HG02970 (cell line): ENCODE measurements around the gene CFAP157.

Source experiments
- ATAC-seq: cut with Tn5 transposase; IDR thresholded peaks from one replicate; pipeline ENCODE4 v1.9.1; 2021; ENCODE audit warnings: mild to moderate bottlenecking, moderate library complexity, moderate number of reproducible peaks; ENCODE audit not compliant: unreplicated experiment, low FRiP score

The CFAP157 gene

DNA sequence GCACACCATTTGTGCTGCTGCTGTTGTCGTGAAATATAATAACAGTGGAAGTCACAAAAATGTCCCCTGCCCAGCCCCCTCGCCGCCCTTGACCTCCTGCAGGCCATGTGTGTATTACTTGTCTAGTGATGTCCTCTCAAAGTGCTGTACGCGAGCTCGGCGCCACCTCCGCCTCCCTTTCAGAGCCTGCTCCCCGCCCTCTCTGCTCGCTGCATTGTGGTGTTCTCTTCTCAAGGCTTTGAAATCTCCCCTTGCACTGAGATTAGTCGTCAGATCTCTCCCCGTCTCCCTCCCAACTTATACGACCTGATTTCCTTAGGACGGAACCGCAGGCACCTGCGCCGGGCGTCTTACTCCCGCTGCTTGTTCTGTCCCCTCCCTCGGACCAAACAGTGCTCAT is 14.7 kb upstream of the CFAP157 start:
- no peak for ATAC-seq

DNA sequence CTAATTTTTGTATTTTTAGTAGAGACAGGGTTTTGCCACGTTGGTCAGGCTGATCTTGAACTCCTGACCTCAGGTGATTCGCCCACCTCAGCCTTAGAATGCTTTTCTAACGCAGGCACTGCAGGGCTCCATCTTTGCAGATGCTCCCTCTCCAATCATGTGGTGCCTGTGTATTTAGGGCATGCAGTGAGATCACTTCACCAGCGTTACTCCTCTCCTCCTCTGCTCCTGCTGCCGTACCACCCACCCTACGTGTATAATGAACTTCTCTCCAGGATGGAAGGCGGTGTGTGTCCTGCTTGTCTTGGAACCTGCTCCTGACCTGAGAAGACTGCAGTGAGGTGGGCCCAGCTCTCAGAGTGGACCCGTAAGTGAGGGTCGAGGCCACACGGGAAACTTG is 13.6 kb upstream of the CFAP157 start:
- ATAC-seq = no peak

DNA sequence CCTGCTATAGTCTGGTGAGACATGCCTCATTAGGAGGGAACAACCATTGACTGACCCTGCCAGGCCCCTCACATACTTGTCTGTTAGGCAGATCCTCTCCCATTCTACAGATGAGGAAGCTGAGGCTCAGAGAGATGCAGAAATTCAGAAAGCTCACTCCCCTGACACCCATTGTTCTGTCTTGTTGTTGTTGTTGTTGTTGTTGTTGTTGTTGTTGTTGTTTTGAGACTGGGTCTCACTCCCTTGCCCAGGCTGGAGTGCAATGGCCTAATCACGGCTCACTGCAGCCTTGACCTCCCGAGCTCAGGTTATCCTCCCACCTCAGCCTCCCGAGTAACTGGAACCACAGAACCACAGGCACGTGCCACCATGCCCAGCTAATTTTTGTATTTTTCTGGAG is 13.1 kb upstream of the CFAP157 start:
- no peak for ATAC-seq

DNA sequence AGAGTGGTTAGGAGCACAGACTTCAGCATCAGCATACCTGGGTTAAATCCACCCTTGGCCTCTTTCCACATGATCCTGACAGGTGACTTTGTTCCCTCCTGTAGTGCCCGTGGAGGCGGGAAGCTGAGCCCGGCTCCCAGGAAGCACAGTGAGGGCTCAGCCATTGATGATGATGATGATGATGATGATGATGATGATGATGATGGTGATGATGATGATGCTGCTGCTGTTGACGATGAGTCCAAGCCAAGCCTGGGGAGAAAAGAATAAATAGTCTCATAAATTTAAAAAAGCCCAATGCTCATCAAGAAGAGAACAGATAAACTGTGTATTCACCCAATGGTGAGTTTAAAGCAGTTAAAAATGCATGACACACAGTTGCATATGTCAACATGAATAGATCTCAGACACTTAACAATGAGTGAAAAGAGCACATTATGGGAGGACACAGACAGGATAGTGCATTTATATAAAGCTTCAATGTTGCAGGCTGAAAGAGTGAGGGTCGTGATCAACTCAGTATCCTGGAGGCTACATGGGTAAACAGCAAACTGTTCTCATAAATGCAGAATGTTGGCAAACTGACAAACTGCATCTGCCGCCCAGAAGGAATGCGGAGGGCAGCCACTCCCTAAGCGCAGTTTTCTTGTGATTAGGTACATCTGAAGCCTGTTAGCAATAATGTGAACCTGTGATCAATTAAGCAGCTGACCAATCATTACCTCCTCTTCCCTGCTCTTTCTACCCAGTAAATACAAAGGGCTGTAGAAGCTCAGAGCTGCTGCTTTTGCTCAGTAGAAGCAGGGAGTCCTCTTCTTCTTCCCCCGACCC is 11.7 kb upstream of the CFAP157 start:
- no peak for ATAC-seq

DNA sequence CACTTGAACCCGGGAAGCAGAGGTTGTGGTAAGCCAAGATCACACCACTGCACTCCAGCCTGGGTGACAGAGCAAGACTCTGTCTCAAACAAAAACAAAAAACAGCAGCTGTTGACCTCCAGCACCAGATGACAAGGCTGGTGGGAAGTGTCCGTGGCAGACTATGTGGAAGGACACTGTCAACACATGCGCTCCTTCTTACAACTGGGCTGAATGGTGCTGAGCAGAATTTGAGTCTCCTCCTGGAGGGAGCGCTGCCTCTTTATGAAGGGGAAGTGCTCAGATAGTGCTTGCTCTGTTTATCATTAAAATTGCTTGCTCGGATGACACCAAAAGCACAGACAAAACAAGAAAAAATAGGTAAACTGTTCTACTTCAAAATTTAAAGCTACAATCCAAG is 9.2 kb upstream of the CFAP157 start:
- ATAC-seq = no peak

DNA sequence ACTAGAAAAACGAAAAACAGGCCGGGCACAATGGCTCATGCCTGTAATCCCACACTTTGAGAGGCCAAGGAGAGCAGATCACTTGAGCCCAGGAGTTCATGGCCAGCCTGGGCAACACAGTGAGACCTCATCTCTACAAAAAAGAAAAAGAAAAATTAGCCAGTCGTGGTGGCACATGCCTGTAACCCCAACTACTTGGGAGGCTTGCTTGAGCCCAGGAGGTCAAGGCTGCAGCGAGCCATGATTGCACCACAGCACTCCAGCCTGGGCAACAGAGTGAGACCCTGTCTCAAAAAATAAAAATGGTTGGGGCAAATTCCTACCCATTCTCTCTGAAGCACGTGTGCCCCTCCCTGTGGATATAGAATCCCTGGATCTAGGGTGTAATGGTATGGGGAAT is 8.4 kb upstream of the CFAP157 start:
- ATAC-seq = no peak

DNA sequence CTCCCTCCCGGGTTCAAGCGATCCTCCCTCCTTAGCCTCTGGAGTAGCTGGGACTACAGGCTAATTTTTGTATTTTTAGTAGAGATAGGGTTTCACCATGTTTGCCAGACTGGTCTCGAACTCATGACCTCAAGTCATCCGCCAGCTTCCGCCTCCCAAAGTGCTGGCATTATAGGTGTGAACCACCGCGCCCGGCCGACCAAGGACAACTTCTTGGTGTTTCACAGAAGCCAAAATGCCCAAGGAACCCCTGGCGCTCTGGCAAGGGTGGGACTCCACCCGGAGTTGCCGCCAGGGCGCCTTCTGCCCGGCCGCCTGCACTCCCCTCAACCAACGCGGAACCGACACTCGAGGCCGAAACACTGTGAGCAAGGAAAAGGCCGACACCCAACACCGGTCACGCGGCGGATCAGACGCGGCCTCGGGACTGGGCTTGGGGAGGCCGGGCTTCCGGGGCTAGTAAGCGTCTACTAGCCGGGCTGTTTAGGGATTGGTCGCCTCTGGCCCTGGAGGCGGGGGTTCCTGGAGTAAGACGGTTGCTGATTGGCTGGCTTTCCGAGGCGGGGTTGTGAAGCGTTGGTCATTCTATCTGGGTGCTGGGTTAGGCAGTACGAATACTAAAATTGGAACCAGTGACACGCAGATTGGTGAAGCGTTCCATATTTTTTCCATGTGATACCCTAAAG is 7.7 kb upstream of the CFAP157 start:
- no peak for ATAC-seq

DNA sequence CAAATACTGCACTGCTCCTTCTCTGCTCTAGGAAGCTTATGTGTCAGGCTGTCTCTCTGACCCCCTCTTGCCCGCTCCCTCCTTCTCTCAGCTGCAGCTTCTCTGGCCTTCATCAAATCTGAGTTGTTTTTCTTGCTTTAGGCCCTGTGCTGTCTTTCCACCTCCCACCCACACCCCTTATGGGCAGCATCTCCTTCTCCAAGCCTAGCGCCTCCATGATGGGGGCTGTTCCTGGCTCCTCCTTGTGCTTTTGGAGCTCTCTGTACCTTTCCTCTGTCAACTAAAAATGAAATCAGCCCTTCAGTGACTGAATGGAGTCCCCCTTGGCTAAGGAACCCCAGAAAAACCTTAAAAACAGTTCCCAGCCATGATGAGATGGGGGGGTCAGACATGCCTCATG is 6.6 kb upstream of the CFAP157 start:
- no peak for ATAC-seq

DNA sequence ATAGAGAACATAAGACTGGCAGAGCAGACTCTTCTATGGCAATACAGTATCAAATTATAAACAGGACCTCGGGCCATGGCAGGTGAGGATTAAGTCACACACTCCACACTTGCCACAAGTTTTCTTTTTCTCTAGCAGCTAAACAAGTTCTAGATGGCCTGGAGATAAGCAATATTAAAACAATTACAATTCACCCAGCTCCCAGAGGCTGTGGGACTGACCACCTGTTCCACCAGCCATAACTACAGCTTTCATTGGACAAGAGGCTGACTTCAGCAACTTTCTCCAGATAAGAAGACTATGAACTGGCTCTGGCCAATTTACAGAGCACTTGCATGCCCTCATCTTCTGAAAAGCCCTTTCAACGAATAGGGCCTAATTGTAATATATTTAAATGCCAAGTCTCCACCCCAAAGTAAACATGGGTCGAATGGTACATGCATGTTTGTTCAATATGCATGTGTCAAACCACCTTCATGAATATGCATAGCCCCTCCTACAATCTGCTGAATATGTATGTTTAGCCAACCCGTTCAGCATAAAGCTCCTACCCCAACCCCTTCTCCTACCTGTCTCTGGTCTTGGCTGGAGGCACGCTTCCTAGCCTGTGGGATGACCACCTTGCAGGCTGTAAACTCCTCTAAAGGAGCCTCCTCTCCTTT is 6.1 kb upstream of the CFAP157 start:
- ATAC-seq = no peak

DNA sequence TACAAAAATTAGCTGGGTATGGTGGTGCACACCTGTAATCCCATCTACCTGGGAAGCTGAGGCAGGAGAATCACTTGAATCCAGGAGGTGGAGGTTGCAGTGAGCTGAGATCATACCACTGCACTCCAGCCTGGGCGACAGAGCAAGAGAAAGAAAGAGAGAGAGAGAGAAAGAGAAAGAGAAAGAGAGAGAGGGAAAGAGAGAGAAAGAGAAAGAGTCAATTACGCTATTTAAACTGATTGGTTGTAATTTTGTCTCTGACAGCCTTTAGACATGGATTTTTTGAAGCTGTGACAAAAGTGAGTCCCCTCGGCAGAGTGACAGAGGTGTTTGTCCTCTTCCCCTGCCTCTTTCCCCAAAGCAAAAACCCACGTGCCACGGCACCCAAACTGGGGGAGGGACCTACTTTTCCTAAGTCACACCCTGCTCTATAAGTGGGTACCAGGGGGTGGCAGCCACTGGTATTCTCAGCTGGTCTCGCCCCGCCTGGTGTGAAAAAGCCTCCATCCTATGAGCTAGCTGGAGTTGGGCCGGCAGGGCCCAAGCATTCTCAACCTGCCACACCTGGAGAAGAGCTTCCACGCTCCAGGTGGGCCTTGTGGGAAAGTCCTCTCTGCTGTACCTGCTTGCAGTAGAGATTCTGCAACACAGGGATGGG is 3.4 kb upstream of the CFAP157 start:
- no peak for ATAC-seq

DNA sequence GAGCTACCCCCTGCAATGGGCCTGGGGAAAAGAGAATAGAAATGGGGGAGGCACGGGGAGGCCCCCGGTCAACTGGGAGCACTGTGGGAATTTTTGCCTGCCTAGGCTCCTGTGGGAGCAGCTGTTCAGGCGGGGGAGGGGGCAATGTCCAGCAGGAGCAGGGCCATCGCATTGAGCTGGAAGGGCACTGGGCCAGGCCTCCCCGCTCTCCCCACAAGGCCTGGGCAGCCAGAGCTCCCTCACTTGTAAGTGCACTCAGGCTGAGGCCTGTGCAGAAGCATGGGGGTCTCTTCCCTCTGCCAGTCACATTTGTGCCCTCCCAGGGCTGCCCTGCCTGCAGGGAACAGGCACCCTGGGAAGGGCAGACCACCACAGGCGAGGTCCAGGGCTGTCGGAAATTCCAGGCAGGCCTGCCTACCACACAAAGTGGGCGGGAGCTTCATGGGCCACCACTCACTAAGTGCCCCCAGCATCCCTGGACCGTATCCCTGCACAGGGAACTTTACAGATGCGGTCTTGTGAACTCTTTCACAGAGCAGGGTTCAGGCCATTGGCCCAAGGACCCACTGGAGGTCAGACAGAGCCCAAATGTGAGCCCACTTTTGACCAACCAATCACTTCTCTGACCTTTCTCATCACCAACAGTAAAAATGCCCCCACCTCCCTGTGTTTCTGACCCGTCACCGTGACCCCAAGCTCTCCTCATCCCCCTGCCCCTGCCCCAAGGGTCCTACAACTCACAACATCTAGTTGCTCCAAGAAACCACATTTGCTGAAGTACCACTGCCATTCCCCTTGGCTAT is 1.0 kb upstream of the CFAP157 start:
- ATAC-seq = no peak

DNA sequence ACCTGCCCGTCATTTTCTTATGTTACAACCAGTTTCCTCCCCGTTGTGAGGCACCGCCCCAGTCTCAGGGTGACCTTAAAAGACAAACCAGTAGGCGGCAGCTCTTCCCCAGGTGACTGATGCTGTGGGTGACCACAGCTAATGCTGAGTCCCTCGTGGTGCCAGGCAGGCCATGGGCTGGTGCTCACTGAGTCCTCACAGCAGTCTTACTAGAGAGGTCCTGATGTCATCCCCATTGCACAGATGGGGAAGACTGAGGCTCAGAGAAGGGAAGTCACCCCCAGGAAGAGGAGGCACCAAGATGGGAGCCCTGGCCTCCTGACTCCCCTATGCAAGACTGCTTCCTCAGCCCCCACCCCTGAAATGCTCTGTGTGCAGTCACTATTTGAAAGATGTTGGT is 978 bp downstream of the CFAP157 start:
- no peak for ATAC-seq

DNA sequence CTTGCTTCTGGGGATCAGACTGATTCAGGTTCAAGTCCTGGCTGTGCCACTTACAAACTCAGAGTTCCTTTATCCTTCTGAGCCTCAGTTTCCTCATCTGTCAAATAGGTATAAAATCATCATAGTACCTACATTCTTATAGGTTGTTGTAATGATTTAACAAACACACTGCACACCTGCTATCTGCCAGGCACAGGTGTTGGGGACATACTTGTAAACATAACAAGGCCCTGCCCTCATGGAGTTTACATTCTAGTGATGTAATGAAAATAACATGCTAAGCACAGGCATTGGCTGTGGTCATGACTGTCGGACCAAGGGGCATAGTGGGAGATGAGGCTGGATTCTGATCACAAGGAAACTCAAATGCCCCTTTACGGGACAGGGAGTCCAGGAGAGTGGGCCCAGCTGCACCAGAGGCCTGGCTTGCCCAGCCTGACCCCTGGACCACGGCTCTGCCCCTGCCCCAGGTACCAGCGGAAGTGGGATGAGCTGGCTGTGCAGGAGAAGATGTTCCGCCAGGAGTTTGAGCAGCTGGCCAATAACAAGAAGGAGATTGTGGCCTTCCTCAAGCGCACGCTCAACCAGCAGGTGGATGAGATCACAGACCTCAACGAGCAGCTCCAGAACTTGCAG is 2.3 kb downstream of the CFAP157 start:
- no peak for ATAC-seq

DNA sequence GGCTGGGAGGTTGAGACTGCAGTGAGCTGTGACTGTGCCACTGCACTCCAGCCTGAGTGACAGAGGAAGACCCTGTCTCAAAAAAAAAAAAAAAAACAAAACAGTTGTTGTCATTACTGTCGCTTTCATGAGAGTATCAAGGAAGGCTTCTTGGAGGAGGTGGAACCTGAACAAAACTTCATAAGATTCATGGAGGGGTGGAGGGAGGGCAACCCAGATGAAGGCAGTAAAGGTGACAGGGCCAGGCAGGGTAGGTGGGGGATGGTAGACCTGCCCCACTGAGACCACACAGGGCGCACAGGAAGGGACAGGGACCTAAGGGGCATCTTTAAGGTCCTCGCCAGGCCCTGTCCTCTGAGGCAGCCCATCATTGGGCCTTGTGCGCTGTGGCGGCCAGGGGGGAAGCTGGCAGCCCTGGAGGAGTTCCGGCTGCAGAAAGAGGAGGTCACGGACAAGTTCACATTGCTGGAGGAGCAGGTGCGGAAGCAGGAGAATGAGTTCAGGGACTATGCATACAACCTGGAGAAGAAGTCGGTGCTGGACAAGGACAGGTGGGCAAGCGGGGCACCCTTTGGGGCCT is 3.5 kb downstream of the CFAP157 start:
- no peak for ATAC-seq

DNA sequence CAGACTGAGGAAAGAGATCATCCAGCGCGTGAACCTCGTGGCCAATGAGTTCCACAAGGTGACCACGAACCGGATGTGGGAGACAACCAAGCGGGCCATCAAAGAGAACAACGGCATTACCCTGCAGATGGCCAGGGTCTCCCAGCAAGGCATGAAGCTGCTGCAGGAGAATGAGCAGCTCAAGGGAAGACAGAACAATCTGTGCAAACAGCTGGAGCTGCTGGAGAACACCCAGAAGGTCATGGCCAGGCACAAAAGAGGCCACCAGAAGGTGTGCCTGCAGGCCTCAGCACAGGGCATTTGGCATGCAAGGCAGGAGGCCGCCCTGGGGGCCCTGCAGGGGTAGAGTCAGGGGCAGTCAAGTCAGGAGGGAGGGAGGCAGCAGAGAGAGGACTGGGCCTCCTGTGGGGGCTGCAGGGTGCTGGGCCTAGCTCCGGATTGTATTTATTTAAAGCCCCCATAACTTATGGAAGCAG is 4.5 kb downstream of the CFAP157 start:
- ATAC-seq = no peak

DNA sequence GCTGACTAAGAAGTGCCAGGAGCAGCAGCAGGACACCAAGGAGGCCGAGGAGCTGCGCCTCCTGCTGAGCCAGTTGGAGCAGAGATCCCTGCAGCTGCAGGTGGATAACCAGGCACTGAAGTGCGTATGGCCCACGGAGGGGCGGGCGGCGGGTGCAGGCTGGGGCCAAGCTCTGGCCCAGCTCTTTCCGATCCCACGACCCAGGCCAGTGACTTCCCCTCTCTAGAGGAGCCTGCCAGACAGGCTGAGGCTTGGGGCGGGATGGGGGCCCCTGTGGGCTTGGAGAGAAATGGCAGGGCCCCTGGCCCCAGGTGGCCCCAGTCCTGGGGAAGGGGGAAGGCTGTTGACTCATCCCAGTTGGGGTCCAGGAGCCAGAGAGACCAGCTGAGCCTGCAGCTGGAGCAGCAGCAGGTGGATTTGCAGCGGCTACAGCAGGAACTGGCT is 5.1 kb downstream of the CFAP157 start:
- no peak for ATAC-seq

DNA sequence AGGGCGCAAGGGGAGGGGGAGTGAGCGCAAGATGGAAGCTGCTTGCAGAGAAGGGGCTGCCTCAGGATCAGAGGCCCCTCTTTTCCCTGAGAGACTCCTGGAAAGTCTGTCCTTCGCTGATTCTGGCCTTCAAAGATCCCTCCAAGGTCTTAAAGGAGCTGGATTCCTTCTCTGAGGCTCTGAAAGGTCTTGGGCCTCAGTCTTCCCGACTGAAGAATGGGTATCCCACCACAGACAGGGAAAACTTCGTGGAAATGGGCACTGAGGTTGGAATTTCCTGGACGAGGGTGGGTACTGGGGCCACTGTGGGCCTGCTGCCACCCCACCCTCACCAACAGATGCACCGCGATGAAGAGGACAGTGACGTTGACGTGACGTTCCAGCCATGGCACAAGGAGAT is 5.6 kb downstream of the CFAP157 start:
- ATAC-seq = no peak

DNA sequence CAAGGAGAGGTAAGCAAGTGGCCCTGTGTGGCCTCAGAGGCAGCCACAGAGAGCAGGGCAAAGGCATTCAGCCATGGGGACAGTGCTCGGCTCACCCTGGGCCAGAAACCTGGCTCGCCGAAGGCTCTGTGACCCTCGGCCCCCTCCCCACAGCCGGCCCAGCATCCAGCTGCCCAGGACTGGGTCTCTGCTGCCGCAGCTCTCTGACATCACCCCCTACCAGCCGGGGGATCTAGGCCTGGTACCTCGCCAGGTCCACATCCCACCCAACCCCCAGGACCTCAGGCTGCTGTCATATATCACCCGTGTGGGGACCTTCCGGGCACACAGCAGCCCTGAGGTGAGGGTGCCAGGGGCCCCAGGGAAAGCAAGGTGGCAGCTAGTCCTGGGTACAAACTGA is 6.1 kb downstream of the CFAP157 start:
- ATAC-seq = no peak

DNA sequence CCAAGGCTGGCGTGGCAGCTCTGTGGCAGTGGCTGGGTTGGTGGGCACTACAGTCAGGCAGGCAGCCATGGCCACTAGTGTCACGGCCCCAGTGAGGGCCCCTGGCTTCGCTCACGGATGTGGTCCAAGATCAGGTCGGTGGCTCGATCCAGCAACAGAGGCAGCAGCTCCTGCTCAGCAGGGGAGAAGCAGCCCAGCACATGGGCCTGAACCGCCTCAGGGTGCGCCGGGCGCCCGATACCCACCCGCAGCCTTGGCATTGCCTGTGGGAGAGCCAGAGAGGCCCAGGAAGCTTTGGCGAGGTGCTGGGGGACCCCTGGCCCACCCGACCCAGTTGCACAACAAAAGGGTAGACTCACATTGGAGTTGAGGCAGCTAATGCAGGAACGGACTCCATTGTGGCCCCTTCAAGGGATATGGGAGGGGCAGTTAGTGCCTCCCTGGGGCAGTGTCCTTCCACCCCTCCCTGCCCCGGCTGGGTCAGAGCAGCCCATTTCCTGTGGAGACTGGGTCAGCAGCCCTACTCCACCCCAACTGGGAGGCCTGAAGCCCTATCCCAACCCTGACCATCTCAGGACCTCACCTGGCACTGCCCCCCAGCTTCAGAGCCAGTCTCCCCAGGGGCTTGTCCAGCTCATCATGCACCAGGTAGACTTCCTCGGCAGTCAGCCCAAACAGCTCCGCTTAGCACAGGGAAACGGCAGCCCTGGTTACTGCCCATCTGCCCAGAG is 7.4 kb downstream of the CFAP157 start:
- ATAC-seq = no peak
